Fibroblast of the aortic adventitia (primary cell): ENCODE measurements around the gene C1orf56. TPM values are rescaled to one million over a fixed set of nuclear protein-coding genes. Genes with fewer than 3 reads are reported as not detected.

ENCODE experiments used
- DNase-seq: peaks from one replicate; pipeline ENCODE4 v3.0.0-alpha.2; 2010; ENCODE audit warnings: low read depth
- H3K4me3 ChIP-seq: 2 replicates; pipeline ENCODE4 v1.5.1; 2011; ENCODE audit warnings: low read depth, mild to moderate bottlenecking, control low read depth, low read length, moderate library complexity
- CTCF ChIP-seq: IDR thresholded peaks from 2 replicates; pipeline ENCODE4 v1.5.1; 2011; ENCODE audit warnings: mild to moderate bottlenecking, low read length, control low read depth, inconsistent platforms; ENCODE audit not compliant: insufficient read depth
- total RNA-seq: library from RNA; depleted of rRNA; stranded (reverse); fragments of >200 nt; gene quantifications from 2 replicates; pipeline ENCODE4 v1.2.3, GENCODE V29; 2012; ENCODE audit warnings: low replicate concordance

Gene C1orf56
- total RNA-seq, 1 donor: 3.3 TPM

DNA sequence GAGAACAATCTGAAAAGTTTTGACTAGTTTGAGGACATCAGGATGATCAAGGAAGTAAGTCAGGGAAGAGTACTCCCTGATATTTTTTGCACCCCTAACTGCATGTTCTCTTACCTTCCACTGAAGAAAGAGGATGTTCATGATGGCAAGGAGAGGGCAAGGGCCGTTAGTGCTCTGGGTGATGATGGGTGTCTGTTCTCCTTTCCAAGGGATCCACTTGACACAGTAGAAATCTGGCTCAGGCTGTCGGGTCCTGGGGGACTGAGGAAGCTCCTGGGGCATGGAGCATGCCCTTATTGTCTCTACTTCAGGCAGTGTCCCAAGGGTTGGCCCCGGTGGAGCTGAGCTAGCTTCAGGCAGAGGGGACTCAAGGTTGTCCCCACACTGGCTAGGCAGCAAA lies 45.5 kb upstream of the C1orf56 start:
- no peak overlapping the region for H3K4me3 ChIP-seq
- no peak for DNase-seq
- TF ChIP-seq CTCF: no peak

DNA sequence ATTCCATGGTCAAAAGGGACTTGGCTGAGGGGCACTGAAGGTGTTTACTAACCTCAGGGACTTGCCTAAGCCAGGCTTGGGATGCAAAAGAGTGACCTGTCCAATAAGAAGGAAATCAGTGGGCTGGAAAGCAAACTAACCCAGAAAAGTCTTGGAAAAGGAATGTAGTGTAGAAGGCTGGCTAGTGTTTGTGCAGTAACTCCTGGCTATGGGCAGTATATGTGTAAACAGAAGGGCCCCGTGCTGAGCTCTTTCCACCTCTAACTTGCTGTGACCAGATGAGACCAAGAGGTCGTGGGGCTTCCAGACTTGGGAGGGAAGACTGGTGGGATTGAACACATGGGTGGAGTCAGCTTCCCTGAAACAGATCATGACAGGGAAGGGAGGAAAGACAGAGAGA lies 44.9 kb upstream of the C1orf56 start:
- no peak for TF ChIP-seq CTCF
- H3K4me3 ChIP-seq: no peak overlapping the region
- DNase-seq: no peak

GRCh38 chr1:151003180-151003579 lies 44.4 kb upstream of the C1orf56 start:
- DNase-seq: no peak
- no peak for TF ChIP-seq CTCF
- no peak overlapping the region for H3K4me3 ChIP-seq

GRCh38 chr1:151005729-151006319 lies 41.7 kb upstream of the C1orf56 start:
- no peak for TF ChIP-seq CTCF
- H3K4me3 ChIP-seq: peak overlapping the region; percentile 82
- no peak for DNase-seq

GRCh38 chr1:151006327-151007052 lies 41.1 kb upstream of the C1orf56 start, which contains the start of gene MINDY1:
Gene MINDY1 (minus strand): TSS chr1:151006902. CDS start chr1:151002617, 4,285 bp downstream.
- TF ChIP-seq CTCF: peak; percentile 80
- DNase-seq: peak; percentile 87
- peak within 1 kb of the TSS; percentile 82 for H3K4me3 ChIP-seq

- peak overlapping the region; percentile 54 for H3K4me3 ChIP-seq
- DNase-seq: no peak
- TF ChIP-seq CTCF: no peak
Observed at GRCh38 chr1:151007853-151008243, 39.7 kb upstream of the C1orf56 start.
